Measurements from ENCODE around the gene KPTN.

DNA sequence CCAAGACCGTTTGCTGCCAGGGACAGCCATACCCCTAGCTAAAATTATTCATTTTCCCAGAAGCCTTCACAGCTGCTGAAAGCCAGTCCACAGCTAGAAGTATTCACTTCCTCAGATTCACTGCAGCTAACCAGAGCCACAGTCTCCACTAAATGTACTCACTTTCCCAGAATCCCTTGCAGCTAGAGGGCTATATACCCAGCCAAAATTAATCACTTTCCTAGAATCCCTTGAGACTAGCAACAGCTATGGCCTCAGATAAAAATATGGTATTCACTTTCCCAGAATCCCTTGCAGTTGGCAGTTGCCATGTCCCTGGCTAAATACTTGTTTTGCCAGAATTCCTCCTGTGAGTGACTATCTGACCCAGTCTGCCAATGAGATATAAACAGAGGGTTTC is 50.9 kb downstream of the KPTN start:
- TF ChIP-seq, protein P1, sequence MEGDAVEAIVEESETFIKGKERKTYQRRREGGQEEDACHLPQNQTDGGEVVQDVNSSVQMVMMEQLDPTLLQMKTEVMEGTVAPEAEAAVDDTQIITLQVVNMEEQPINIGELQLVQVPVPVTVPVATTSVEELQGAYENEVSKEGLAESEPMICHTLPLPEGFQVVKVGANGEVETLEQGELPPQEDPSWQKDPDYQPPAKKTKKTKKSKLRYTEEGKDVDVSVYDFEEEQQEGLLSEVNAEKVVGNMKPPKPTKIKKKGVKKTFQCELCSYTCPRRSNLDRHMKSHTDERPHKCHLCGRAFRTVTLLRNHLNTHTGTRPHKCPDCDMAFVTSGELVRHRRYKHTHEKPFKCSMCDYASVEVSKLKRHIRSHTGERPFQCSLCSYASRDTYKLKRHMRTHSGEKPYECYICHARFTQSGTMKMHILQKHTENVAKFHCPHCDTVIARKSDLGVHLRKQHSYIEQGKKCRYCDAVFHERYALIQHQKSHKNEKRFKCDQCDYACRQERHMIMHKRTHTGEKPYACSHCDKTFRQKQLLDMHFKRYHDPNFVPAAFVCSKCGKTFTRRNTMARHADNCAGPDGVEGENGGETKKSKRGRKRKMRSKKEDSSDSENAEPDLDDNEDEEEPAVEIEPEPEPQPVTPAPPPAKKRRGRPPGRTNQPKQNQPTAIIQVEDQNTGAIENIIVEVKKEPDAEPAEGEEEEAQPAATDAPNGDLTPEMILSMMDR (IDR thresholded peaks at IDR 0.05; ENCODE audit: poor library complexity) = no peak
- no peak for TF ChIP-seq EZH2 (IDR thresholded peaks at IDR 0.05; ENCODE audit: borderline replicate concordance)
- TF ChIP-seq EZH2phosphoT487 (IDR thresholded peaks at IDR 0.05; ENCODE audit: low read depth, severe bottlenecking, unreplicated experiment) = no peak

Data from hepatocyte (in vitro differentiated cells).